H9 (cell line): ENCODE data around the gene ATP2B2. TPM values are rescaled to one million over a fixed set of nuclear protein-coding genes. Genes with fewer than 3 reads are reported as not detected.

ENCODE experiments used
- DNase-seq: peaks from one replicate; pipeline ENCODE4 v3.0.0-alpha.2; 2017
- H2AFZ ChIP-seq: one replicate; pipeline ENCODE4 v1.6.1; 2013; ENCODE audit warnings: mild to moderate bottlenecking, low read length, control low read depth, moderate library complexity
- H2AK5ac ChIP-seq: 2 replicates; pipeline ENCODE4 v1.6.1; 2013; ENCODE audit warnings: low read length, control low read depth, mixed read lengths; ENCODE audit not compliant: insufficient read length
- H2BK120ac ChIP-seq: one replicate; pipeline ENCODE4 v1.6.1; 2013; ENCODE audit warnings: low read depth, mild to moderate bottlenecking, low read length, control low read depth, inconsistent platforms; ENCODE audit not compliant: poor library complexity, severe bottlenecking
- H2BK12ac ChIP-seq: 2 replicates; pipeline ENCODE4 v1.6.1; 2013; ENCODE audit warnings: low read length, control low read depth, mixed read lengths, low read depth; ENCODE audit not compliant: insufficient read length
- H2BK15ac ChIP-seq: 2 replicates; pipeline ENCODE4 v1.6.1; 2013; ENCODE audit warnings: low read depth, low read length, control low read depth
- H2BK20ac ChIP-seq: one replicate; pipeline ENCODE4 v1.6.1; 2013; ENCODE audit warnings: low read depth, mild to moderate bottlenecking, low read length, control low read depth, inconsistent platforms; ENCODE audit not compliant: poor library complexity, severe bottlenecking
- H2BK5ac ChIP-seq: 2 replicates; pipeline ENCODE4 v1.6.1; 2013; ENCODE audit warnings: low read length, control low read depth, mixed read lengths; ENCODE audit not compliant: insufficient read length
- H3K14ac ChIP-seq: 2 replicates; pipeline ENCODE4 v1.6.1; 2013; ENCODE audit warnings: low read length, control low read depth; ENCODE audit not compliant: insufficient read depth
- H3K18ac ChIP-seq: 2 replicates; pipeline ENCODE4 v1.6.1; 2013; ENCODE audit warnings: low read depth, mild to moderate bottlenecking, mixed read lengths, low read length, control low read depth; ENCODE audit not compliant: insufficient read length
- H3K23ac ChIP-seq: 2 replicates; pipeline ENCODE4 v1.6.1; 2013; ENCODE audit warnings: low read length, control low read depth, mixed read lengths, low read depth; ENCODE audit not compliant: insufficient read length
- H3K23me2 ChIP-seq: 2 replicates; pipeline ENCODE4 v1.6.1; 2013; ENCODE audit warnings: low read depth, mild to moderate bottlenecking, mixed read lengths, low read length, control low read depth; ENCODE audit not compliant: insufficient read length, poor library complexity, severe bottlenecking
- H3K27ac ChIP-seq: 2 replicates; pipeline ENCODE4 v1.5.1; 2013; ENCODE audit warnings: low read length, control low read depth, mixed read lengths, low read depth; ENCODE audit not compliant: insufficient read length
- H3K27me3 ChIP-seq: 2 replicates; pipeline ENCODE4 v1.6.1; 2013; ENCODE audit warnings: low read length, control low read depth, inconsistent platforms; ENCODE audit not compliant: insufficient read depth
- H3K4ac ChIP-seq: 2 replicates; pipeline ENCODE4 v1.6.1; 2013; ENCODE audit warnings: low read depth, mild to moderate bottlenecking, control low read depth, inconsistent platforms, low read length, moderate library complexity
- H3K4me1 ChIP-seq: 2 replicates; pipeline ENCODE4 v1.6.1; 2013; ENCODE audit warnings: low read length, control low read depth, inconsistent platforms; ENCODE audit not compliant: insufficient read depth
- H3K4me2 ChIP-seq: 2 replicates; pipeline ENCODE4 v1.6.1; 2013; ENCODE audit warnings: low read length, control low read depth, mixed read lengths; ENCODE audit not compliant: insufficient read length, insufficient read depth
- H3K56ac ChIP-seq: 2 replicates; pipeline ENCODE4 v1.6.1; 2013; ENCODE audit warnings: low read depth, mild to moderate bottlenecking, mixed read lengths, low read length, control low read depth; ENCODE audit not compliant: insufficient read length
- H3K79me1 ChIP-seq: 2 replicates; pipeline ENCODE4 v1.6.1; 2013; ENCODE audit warnings: low read depth, mild to moderate bottlenecking, moderate library complexity, low read length, control low read depth, inconsistent platforms; ENCODE audit not compliant: insufficient read depth, poor library complexity, severe bottlenecking
- H3K79me2 ChIP-seq: 2 replicates; pipeline ENCODE4 v1.6.1; 2013; ENCODE audit warnings: low read length, control low read depth, inconsistent platforms; ENCODE audit not compliant: insufficient read depth
- H3K9ac ChIP-seq: 2 replicates; pipeline ENCODE4 v1.6.1; 2013; ENCODE audit warnings: low read length, control low read depth, mixed read lengths; ENCODE audit not compliant: insufficient read length; ENCODE audit errors: extremely low read depth
- H3K9me3 ChIP-seq: one replicate; pipeline ENCODE4 v1.6.1; 2013; ENCODE audit warnings: low read depth, low read length, inconsistent platforms; ENCODE audit not compliant: control insufficient read depth
- H3T11ph ChIP-seq: one replicate; pipeline ENCODE4 v1.6.1; 2013; ENCODE audit warnings: mild to moderate bottlenecking, low read length, control low read depth, inconsistent platforms
- H4K20me1 ChIP-seq: one replicate; pipeline ENCODE4 v1.6.1; 2013; ENCODE audit not compliant: control insufficient read depth, insufficient read length, insufficient read depth
- H4K5ac ChIP-seq: 2 replicates; pipeline ENCODE4 v1.6.1; 2013; ENCODE audit warnings: low read depth, mild to moderate bottlenecking, mixed read lengths, low read length, control low read depth; ENCODE audit not compliant: insufficient read length
- H4K8ac ChIP-seq: replicated peaks from 2 replicates; pipeline ENCODE4 v1.6.1; 2013; ENCODE audit warnings: low read length, control low read depth, mixed read lengths, low read depth; ENCODE audit not compliant: insufficient read length
- H4K91ac ChIP-seq: 2 replicates; pipeline ENCODE4 v1.6.1; 2013; ENCODE audit warnings: low read depth, mild to moderate bottlenecking, moderate library complexity, mixed read lengths, low read length, control low read depth; ENCODE audit not compliant: insufficient read length
- H3K27ac Mint-ChIP-seq, 3 experiments: 2 replicates in 2 of 3; 3 replicates in 1 of 3; pipeline ENCODE4 v1.8.0; 2020 to 2021; ENCODE audit warnings: mixed read lengths in 3 of 3, mild to moderate bottlenecking in 1 of 3, moderate library complexity in 1 of 3
- H3K27me3 Mint-ChIP-seq: 2 replicates; pipeline ENCODE4 v1.8.0; 2021; ENCODE audit warnings: low read depth, mild to moderate bottlenecking, moderate library complexity, mixed read lengths
- H3K36me3 Mint-ChIP-seq, 3 experiments: 2 replicates in 2 of 3; 3 replicates in 1 of 3; pipeline ENCODE4 v1.8.0; 2020 to 2021; ENCODE audit warnings: low read depth in 3 of 3, mixed read lengths in 3 of 3; ENCODE audit not compliant: insufficient read depth in 1 of 3
- H3K4me1 Mint-ChIP-seq, 2 experiments: 2 replicates each; pipeline ENCODE4 v1.8.0; 2020; ENCODE audit warnings: mixed read lengths in 2 of 2
- H3K4me3 Mint-ChIP-seq, 2 experiments: 2 replicates in 1 of 2; 3 replicates in 1 of 2; pipeline ENCODE4 v1.8.0; 2020 to 2021; ENCODE audit warnings: mild to moderate bottlenecking in 2 of 2, mixed read lengths in 2 of 2, moderate library complexity in 1 of 2
- H3K9me3 Mint-ChIP-seq, 2 experiments: 2 replicates in 1 of 2; 3 replicates in 1 of 2; pipeline ENCODE4 v1.8.0; 2020; ENCODE audit warnings: mild to moderate bottlenecking in 2 of 2, mixed read lengths in 2 of 2, moderate library complexity in 1 of 2
- WGBS: extraction: QIAGEN DNeasy Blood & Tissue Kit; methylation state at CpG from one replicate; pipeline ENCODE4 v1.1.7; 2013; ENCODE audit warnings: missing lambda C conversion rate, low lambda C conversion rate, mixed read lengths; ENCODE audit not compliant: insufficient read length; ENCODE audit errors: extremely low coverage; 5-methylcytosine and 5-hydroxymethylcytosine counted together
- total RNA-seq: library from RNA; stranded (reverse); gene quantifications from 2 replicates; pipeline ENCODE4 v1.2.1, GENCODE V29; 2021
- TF ChIP-seq, protein P1 (sequence below): fragments of 200-600 bp; sonication (generic); conservative IDR thresholded peaks from 3 replicates; pipeline ENCODE4 v1.8.0; 2021; ENCODE audit warnings: antibody characterized with exemption, mild to moderate bottlenecking

ATP2B2 gene
- total RNA-seq, 1 experiment from 2014 or later = 0.33 TPM

GRCh38 chr3:10467904-10468612 lies 37.3 kb downstream of the ATP2B2 start:
- H3K4me1 Mint-ChIP-seq = peaks cover 17 to 25% of the 10 kb centered on the region in 2 experiments
- H3T11ph ChIP-seq = no peak overlapping the region
- no peaks in the 10 kb centered on the region for H3K9me3 Mint-ChIP-seq
- H3K4ac ChIP-seq = no peak overlapping the region
- H3K27ac ChIP-seq = no peak overlapping the region
- H3K79me2 ChIP-seq = no peaks in the 10 kb centered on the region
- TF ChIP-seq, protein P1, sequence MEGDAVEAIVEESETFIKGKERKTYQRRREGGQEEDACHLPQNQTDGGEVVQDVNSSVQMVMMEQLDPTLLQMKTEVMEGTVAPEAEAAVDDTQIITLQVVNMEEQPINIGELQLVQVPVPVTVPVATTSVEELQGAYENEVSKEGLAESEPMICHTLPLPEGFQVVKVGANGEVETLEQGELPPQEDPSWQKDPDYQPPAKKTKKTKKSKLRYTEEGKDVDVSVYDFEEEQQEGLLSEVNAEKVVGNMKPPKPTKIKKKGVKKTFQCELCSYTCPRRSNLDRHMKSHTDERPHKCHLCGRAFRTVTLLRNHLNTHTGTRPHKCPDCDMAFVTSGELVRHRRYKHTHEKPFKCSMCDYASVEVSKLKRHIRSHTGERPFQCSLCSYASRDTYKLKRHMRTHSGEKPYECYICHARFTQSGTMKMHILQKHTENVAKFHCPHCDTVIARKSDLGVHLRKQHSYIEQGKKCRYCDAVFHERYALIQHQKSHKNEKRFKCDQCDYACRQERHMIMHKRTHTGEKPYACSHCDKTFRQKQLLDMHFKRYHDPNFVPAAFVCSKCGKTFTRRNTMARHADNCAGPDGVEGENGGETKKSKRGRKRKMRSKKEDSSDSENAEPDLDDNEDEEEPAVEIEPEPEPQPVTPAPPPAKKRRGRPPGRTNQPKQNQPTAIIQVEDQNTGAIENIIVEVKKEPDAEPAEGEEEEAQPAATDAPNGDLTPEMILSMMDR = no peak
- no peak overlapping the region for H3K4me2 ChIP-seq
- no peak overlapping the region; a peak in 1 of 7 replicates for H3K27ac Mint-ChIP-seq
- H2BK5ac ChIP-seq = no peak overlapping the region
- H2BK15ac ChIP-seq = no peak overlapping the region
- H4K5ac ChIP-seq = no peak overlapping the region
- WGBS = no CpG with 5 or more reads among the region's 11 CpGs
- no peaks in the 10 kb centered on the region for H3K27me3 ChIP-seq
- no peaks in the 10 kb centered on the region for H4K20me1 ChIP-seq
- H2BK120ac ChIP-seq = no peak overlapping the region
- no peak overlapping the region for H4K8ac ChIP-seq
- no peaks in the 10 kb centered on the region for H3K23me2 ChIP-seq
- H3K56ac ChIP-seq = no peak overlapping the region
- no peak overlapping the region for H2BK12ac ChIP-seq
- H3K23ac ChIP-seq = no peak overlapping the region
- no peak for DNase-seq
- H3K18ac ChIP-seq = no peak overlapping the region
- no peaks in the 10 kb centered on the region for H3K36me3 Mint-ChIP-seq
- H2BK20ac ChIP-seq = no peak overlapping the region
- H3K79me1 ChIP-seq = no peaks in the 10 kb centered on the region
- no peaks in the 10 kb centered on the region for H3K9me3 ChIP-seq
- H3K4me3 Mint-ChIP-seq = no peak overlapping the region
- H3K27me3 Mint-ChIP-seq = peaks cover 8% of the 10 kb centered on the region
- no peak overlapping the region for H3K14ac ChIP-seq
- no peak overlapping the region for H2AK5ac ChIP-seq
- no peak overlapping the region for H4K91ac ChIP-seq
- no peaks in the 10 kb centered on the region; the same call in 1 of the 2 replicates for H3K4me1 ChIP-seq
- H2AFZ ChIP-seq = no peak overlapping the region
- H3K9ac ChIP-seq = no peak overlapping the region
